Measurements from ENCODE around the gene HESX1.

Gene HESX1

DNA sequence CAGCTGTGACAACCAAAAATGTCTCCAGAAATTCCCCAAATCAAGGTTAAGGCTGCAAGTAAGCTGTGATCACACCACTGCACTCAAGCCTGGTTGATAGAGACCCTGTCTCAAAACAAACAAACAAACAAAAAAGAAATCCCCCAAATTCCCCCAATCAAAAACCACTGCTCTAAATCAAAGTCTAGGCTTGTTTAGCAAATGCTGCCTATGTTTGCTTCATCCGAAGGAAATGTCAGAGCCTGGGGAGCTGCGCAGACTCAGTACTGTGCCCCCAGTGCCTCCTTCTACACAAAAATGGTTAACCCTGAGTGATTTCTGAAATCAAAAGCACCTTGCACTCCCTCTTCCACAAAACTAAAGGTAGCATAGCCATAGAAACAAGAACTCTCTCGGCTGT lies 48.0 kb downstream of the HESX1 start:
- H3K27ac Mint-ChIP-seq (ENCODE audit: low read depth) = no peak overlapping the region
- H3K9me3 Mint-ChIP-seq = no peaks in the 10 kb centered on the region
- H3K36me3 Mint-ChIP-seq (ENCODE audit: insufficient read depth) = no peaks in the 10 kb centered on the region
- DNase-seq (ENCODE audit: low spot score in 2 of 2) = no peak
- H3K4me1 Mint-ChIP-seq = no peaks in the 10 kb centered on the region
- no peak overlapping the region for H3K4me3 Mint-ChIP-seq
- no peak for ATAC-seq (replicated peaks; ENCODE audit: extremely low read depth, poor library complexity, severe bottlenecking)
- H3K27me3 Mint-ChIP-seq = peaks cover 48% of the 10 kb centered on the region

DNA sequence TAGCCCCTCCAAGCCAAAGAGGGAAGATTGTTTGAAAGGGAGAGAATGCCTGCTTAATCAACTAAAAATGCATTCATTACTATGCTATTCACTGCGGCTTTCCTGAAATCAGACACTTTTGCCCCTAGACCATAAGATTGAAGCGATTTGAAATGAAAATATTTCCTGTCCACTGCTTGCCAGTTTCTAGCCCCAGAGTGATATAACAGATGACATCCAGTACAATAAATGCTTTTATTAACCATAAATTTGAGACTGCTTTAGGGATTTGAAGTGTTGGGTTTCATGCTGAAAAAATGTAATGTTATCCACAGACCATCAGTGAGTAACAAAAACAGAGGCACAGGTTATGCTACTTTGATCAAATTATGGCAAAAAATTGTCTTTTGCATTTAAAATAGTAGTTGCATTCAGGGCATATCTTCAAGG lies 48.7 kb downstream of the HESX1 start:
- Mint-ChIP-seq H3K9me3 (no peaks in the 10 kb centered on the region), H3K4me3 (no peak overlapping the region), H3K4me1 (no peaks in the 10 kb centered on the region), H3K27ac (ENCODE audit: low read depth) (no peak overlapping the region), H3K36me3 (ENCODE audit: insufficient read depth) (no peaks in the 10 kb centered on the region), H3K27me3 (peaks cover 51% of the 10 kb centered on the region)
- ATAC-seq (replicated peaks; ENCODE audit: extremely low read depth, poor library complexity, severe bottlenecking) (no peak), DNase-seq (ENCODE audit: low spot score in 2 of 2) (no peak)

GRCh38 chr3:57150113-57150581 lies 49.6 kb downstream of the HESX1 start:
- peaks cover 60% of the 10 kb centered on the region for H3K27me3 Mint-ChIP-seq
- no peaks in the 10 kb centered on the region for H3K36me3 Mint-ChIP-seq (ENCODE audit: insufficient read depth)
- no peak overlapping the region for H3K27ac Mint-ChIP-seq (ENCODE audit: low read depth)
- H3K4me1 Mint-ChIP-seq = no peaks in the 10 kb centered on the region
- H3K4me3 Mint-ChIP-seq = no peak overlapping the region
- H3K9me3 Mint-ChIP-seq = no peaks in the 10 kb centered on the region
- ATAC-seq (replicated peaks; ENCODE audit: extremely low read depth, poor library complexity, severe bottlenecking) = no peak
- DNase-seq (ENCODE audit: low spot score in 2 of 2) = no peak
